Measurements from ENCODE around the gene LARP7. TPM values are rescaled to one million over a fixed set of nuclear protein-coding genes. Genes with fewer than 3 reads are reported as not detected.
"Not testable (repeated sequence)": the region's sequence is repeated elsewhere in the genome, so short reads cannot be mapped to it uniquely, and the experiment has no call there.

Gene LARP7
- total RNA-seq, 1 experiment from 2014 or later = 22.6 TPM

DNA sequence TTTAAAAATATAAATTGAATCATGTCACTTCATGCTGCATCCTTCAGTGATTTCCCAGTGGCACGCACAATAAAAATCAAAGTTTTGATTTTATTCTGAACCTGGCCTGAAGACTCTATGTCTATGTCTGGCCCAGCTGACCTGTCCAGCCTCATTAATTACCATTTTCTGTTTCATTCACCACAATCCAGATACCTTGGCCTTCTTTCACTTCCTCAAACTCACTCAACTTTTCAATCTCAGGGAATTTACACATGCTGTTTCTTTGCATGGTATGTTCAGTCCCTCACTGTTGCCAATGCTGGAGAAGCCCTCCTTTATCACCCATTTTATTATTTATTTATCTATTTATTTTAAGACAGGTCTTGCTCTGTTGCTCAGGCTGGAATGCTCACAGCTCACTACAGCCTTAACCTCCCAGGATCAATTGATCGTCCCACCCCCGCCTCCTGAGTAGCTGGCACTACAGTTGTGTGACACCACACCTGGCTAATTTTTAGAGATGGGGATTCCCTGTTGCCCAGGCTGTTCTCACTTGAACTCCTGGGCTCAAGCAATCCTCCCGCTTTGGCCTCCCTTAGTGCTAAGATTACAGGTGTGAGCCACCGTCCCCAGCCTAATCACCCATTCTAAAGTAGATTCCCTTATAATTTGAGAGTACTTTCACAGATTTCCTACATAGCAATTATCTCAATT lies 43.4 kb upstream of the LARP7 start:
- Mint-ChIP-seq H3K4me3 (ENCODE audit: low read depth, unreplicated experiment) (no peak overlapping the region), H3K27ac (ENCODE audit: unreplicated experiment) (no peak overlapping the region), H3K9me3 (ENCODE audit: low read depth, unreplicated experiment) (peaks cover 5% of the 10 kb centered on the region), H3K4me1 (ENCODE audit: low read depth, unreplicated experiment) (peaks cover 8% of the 10 kb centered on the region), H3K36me3 (ENCODE audit: insufficient read depth, unreplicated experiment) (no peaks in the 10 kb centered on the region), H3K27me3 (ENCODE audit: unreplicated experiment) (no peaks in the 10 kb centered on the region)
- BruUV-seq (replicated peaks) = no TSS peak
- TF ChIP-seq, protein P1, sequence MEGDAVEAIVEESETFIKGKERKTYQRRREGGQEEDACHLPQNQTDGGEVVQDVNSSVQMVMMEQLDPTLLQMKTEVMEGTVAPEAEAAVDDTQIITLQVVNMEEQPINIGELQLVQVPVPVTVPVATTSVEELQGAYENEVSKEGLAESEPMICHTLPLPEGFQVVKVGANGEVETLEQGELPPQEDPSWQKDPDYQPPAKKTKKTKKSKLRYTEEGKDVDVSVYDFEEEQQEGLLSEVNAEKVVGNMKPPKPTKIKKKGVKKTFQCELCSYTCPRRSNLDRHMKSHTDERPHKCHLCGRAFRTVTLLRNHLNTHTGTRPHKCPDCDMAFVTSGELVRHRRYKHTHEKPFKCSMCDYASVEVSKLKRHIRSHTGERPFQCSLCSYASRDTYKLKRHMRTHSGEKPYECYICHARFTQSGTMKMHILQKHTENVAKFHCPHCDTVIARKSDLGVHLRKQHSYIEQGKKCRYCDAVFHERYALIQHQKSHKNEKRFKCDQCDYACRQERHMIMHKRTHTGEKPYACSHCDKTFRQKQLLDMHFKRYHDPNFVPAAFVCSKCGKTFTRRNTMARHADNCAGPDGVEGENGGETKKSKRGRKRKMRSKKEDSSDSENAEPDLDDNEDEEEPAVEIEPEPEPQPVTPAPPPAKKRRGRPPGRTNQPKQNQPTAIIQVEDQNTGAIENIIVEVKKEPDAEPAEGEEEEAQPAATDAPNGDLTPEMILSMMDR (IDR thresholded peaks at IDR 0.05; ENCODE audit: unreplicated experiment) = no peak
- CTCF ChIA-PET = no interaction called here
- intact Hi-C loops (cut with micrococcal nuclease; ENCODE audit: unreplicated experiment) = no loop called here
- DNase-seq = no peak

DNA sequence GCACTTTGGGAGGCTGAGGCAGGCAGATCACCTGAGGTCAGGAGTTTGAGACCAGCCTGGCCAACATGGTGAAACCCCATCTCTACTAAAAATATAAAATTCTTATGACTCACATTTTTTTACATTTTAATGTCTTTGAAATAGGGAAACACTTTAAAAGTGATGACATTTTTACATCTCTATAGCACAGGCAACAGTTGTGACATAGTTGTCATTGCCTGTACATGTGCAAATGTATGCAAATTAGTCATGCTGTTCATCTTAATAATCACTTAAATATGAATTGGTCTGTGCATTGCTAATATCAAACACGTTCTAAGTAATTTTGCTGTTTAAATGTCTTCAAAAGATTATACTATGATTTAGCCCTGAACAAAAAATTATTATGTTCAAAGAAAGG lies 42.0 kb upstream of the LARP7 start:
- Mint-ChIP-seq H3K27ac (ENCODE audit: unreplicated experiment) (no peak overlapping the region), H3K4me1 (ENCODE audit: low read depth, unreplicated experiment) (no peaks in the 10 kb centered on the region), H3K4me3 (ENCODE audit: low read depth, unreplicated experiment) (no peak overlapping the region), H3K27me3 (ENCODE audit: unreplicated experiment) (no peaks in the 10 kb centered on the region), H3K9me3 (ENCODE audit: low read depth, unreplicated experiment) (peaks cover 5% of the 10 kb centered on the region), H3K36me3 (ENCODE audit: insufficient read depth, unreplicated experiment) (no peaks in the 10 kb centered on the region)
- intact Hi-C loops (cut with micrococcal nuclease; ENCODE audit: unreplicated experiment) = no loop called here
- BruUV-seq (replicated peaks) = no TSS peak
- TF ChIP-seq, protein P1 (IDR thresholded peaks at IDR 0.05; ENCODE audit: unreplicated experiment) = no peak
- CTCF ChIA-PET = no interaction called here
- no peak for DNase-seq

DNA sequence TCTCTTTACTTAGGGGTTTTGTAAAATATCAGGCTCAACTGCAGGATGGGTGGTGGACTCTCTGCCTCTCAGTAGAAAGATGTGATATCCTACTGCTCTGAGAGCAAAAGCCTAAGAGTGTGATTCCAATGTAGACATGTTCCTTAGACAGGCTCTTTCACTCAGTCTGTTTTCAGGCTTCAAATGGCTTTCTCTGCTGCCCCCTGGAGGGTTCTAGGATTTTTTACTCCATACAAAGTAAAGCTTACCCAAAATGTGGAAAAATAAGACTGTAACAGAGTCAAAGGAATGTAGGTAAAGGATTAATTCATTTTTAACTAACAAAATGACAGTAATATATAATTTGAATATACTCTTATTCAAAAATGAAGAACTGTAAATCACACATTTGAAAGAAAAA lies 32.4 kb upstream of the LARP7 start:
- no TSS peak for BruUV-seq (replicated peaks)
- Mint-ChIP-seq H3K9me3 (ENCODE audit: low read depth, unreplicated experiment) (no peaks in the 10 kb centered on the region), H3K4me1 (ENCODE audit: low read depth, unreplicated experiment) (no peaks in the 10 kb centered on the region), H3K27me3 (ENCODE audit: unreplicated experiment) (no peaks in the 10 kb centered on the region), H3K4me3 (ENCODE audit: low read depth, unreplicated experiment) (no peak overlapping the region), H3K27ac (ENCODE audit: unreplicated experiment) (no peak overlapping the region), H3K36me3 (ENCODE audit: insufficient read depth, unreplicated experiment) (no peaks in the 10 kb centered on the region)
- DNase-seq = peak; percentile 42
- TF ChIP-seq, protein P1 (IDR thresholded peaks at IDR 0.05; ENCODE audit: unreplicated experiment) = peak; percentile 33
- CTCF ChIA-PET = interaction anchor here (1.0 kb wide), 1 partner anchor 277 kb away, joined by 5 read pairs; no protein-coding TSS in a partner anchor
- intact Hi-C loops (cut with micrococcal nuclease; ENCODE audit: unreplicated experiment) = loop anchor here (1.0 to 5.0 kb wide), 2 partner anchors 82 to 276 kb away; no protein-coding TSS in a partner anchor

DNA sequence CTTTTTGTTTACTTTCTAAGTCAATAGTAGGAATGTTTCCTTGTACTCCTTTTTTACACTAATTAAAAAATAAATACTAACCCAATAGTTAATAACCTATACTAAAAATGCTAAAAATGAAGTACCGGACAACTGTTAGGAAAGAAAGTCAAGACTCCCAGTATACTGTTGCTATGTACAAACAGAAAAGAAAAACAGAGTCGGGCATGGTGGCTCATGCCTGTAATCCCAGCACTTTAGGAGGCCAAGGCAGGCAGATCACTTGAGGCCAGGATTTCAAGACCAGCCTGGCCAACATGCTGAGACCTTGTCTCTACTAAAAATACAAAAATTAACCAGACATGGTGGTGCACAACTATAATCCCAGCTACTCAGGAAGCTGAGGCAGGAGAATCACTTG lies 24.1 kb upstream of the LARP7 start:
- intact Hi-C loops (cut with micrococcal nuclease; ENCODE audit: unreplicated experiment); H3K36me3 Mint-ChIP-seq (ENCODE audit: insufficient read depth, unreplicated experiment); H3K27ac Mint-ChIP-seq (ENCODE audit: unreplicated experiment); CTCF ChIA-PET; H3K27me3 Mint-ChIP-seq (ENCODE audit: unreplicated experiment); H3K9me3 Mint-ChIP-seq (ENCODE audit: low read depth, unreplicated experiment); DNase-seq; H3K4me3 Mint-ChIP-seq (ENCODE audit: low read depth, unreplicated experiment); H3K4me1 Mint-ChIP-seq (ENCODE audit: low read depth, unreplicated experiment); BruUV-seq (replicated peaks): not testable (repeated sequence)

DNA sequence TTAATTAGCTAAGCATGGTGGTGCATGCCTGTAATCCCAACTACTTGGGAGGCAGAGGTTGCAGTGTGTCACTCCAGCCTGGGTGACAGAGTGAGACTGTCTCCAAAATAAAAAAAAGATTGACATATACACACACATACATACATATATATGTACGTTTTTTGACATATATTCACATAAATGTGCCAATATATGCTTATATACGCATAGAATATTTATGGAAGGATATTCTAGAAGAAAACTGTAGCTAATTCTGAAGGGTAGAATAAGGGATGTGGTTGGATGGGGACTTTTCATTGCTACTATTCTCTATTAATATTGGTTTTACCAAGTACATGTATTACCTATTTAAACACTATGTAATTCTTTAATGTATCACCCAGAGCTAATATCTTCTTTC lies 20.0 kb upstream of the LARP7 start:
- Mint-ChIP-seq H3K4me1 (ENCODE audit: low read depth, unreplicated experiment) (no peaks in the 10 kb centered on the region), H3K27me3 (ENCODE audit: unreplicated experiment) (no peaks in the 10 kb centered on the region), H3K36me3 (ENCODE audit: insufficient read depth, unreplicated experiment) (no peaks in the 10 kb centered on the region), H3K27ac (ENCODE audit: unreplicated experiment) (no peak overlapping the region), H3K4me3 (ENCODE audit: low read depth, unreplicated experiment) (no peak overlapping the region), H3K9me3 (ENCODE audit: low read depth, unreplicated experiment) (no peaks in the 10 kb centered on the region)
- TF ChIP-seq, protein P1 (IDR thresholded peaks at IDR 0.05; ENCODE audit: unreplicated experiment) = no peak
- no TSS peak for BruUV-seq (replicated peaks)
- intact Hi-C loops (cut with micrococcal nuclease; ENCODE audit: unreplicated experiment) = no loop called here
- DNase-seq = no peak
- CTCF ChIA-PET = no interaction called here

All from Calu3 (cell line).